ENCODE data around the gene LRRC15. TPM values are rescaled to one million over a fixed set of nuclear protein-coding genes. Genes with fewer than 3 reads are reported as not detected.

Gene LRRC15
- total and polyA plus RNA-seq, 2 experiments from 2014 or later = 0.05 to 0.14 TPM

- Histone ChIP-seq H3F3A (replicated peaks; ENCODE audit: low read depth) (peaks cover 17% of the 10 kb centered on the region; the same call in 1 of the 2 replicates), H3K4me2 (no peak overlapping the region), H3K36me3 (ENCODE audit: insufficient read depth) (no peaks in the 10 kb centered on the region; the same call in 1 of the 2 replicates), H3K9me2 (ENCODE audit: insufficient read depth) (0 out of 2 replicates have a peak, but pooled peaks cover 7% of the 10 kb centered on the region), H3K79me2 (replicated peaks; ENCODE audit: insufficient read depth) (no peaks in the 10 kb centered on the region), H4K20me1 (replicated peaks; ENCODE audit: insufficient read depth) (no peaks in the 10 kb centered on the region), H3K4me3 (no peak overlapping the region), H2AFZ (no peak overlapping the region), H3K27me3 (ENCODE audit: insufficient read depth) (peaks cover 16% of the 10 kb centered on the region), H3K4me1 (ENCODE audit: insufficient read depth) (no peaks in the 10 kb centered on the region; the same call in 1 of the 2 replicates), H3K27ac (ENCODE audit: low read depth) (no peak overlapping the region)
- Mint-ChIP-seq H3K4me1 (peaks cover 6% of the 10 kb centered on the region), H3K27me3 (ENCODE audit: insufficient read depth, low read depth, poor library complexity) (peaks cover 28% of the 10 kb centered on the region), H3K36me3 (ENCODE audit: low read depth) (peaks cover 35% of the 10 kb centered on the region), H3K9me3 (peaks cover 61% of the 10 kb centered on the region), H3K27ac (no peak overlapping the region), H3K4me3 (no peak overlapping the region)
- no peak for DNase-seq (ENCODE audit: low spot score)
- TF ChIP-seq CREB1 (CRISPR knock-in tag; IDR thresholded peaks at IDR 0.05; ENCODE audit: low read depth) = no peak
- TF ChIP-seq POLR2AphosphoS5 (IDR thresholded peaks at IDR 0.05; ENCODE audit: low read depth) = no peak
- TF ChIP-seq, protein P1, sequence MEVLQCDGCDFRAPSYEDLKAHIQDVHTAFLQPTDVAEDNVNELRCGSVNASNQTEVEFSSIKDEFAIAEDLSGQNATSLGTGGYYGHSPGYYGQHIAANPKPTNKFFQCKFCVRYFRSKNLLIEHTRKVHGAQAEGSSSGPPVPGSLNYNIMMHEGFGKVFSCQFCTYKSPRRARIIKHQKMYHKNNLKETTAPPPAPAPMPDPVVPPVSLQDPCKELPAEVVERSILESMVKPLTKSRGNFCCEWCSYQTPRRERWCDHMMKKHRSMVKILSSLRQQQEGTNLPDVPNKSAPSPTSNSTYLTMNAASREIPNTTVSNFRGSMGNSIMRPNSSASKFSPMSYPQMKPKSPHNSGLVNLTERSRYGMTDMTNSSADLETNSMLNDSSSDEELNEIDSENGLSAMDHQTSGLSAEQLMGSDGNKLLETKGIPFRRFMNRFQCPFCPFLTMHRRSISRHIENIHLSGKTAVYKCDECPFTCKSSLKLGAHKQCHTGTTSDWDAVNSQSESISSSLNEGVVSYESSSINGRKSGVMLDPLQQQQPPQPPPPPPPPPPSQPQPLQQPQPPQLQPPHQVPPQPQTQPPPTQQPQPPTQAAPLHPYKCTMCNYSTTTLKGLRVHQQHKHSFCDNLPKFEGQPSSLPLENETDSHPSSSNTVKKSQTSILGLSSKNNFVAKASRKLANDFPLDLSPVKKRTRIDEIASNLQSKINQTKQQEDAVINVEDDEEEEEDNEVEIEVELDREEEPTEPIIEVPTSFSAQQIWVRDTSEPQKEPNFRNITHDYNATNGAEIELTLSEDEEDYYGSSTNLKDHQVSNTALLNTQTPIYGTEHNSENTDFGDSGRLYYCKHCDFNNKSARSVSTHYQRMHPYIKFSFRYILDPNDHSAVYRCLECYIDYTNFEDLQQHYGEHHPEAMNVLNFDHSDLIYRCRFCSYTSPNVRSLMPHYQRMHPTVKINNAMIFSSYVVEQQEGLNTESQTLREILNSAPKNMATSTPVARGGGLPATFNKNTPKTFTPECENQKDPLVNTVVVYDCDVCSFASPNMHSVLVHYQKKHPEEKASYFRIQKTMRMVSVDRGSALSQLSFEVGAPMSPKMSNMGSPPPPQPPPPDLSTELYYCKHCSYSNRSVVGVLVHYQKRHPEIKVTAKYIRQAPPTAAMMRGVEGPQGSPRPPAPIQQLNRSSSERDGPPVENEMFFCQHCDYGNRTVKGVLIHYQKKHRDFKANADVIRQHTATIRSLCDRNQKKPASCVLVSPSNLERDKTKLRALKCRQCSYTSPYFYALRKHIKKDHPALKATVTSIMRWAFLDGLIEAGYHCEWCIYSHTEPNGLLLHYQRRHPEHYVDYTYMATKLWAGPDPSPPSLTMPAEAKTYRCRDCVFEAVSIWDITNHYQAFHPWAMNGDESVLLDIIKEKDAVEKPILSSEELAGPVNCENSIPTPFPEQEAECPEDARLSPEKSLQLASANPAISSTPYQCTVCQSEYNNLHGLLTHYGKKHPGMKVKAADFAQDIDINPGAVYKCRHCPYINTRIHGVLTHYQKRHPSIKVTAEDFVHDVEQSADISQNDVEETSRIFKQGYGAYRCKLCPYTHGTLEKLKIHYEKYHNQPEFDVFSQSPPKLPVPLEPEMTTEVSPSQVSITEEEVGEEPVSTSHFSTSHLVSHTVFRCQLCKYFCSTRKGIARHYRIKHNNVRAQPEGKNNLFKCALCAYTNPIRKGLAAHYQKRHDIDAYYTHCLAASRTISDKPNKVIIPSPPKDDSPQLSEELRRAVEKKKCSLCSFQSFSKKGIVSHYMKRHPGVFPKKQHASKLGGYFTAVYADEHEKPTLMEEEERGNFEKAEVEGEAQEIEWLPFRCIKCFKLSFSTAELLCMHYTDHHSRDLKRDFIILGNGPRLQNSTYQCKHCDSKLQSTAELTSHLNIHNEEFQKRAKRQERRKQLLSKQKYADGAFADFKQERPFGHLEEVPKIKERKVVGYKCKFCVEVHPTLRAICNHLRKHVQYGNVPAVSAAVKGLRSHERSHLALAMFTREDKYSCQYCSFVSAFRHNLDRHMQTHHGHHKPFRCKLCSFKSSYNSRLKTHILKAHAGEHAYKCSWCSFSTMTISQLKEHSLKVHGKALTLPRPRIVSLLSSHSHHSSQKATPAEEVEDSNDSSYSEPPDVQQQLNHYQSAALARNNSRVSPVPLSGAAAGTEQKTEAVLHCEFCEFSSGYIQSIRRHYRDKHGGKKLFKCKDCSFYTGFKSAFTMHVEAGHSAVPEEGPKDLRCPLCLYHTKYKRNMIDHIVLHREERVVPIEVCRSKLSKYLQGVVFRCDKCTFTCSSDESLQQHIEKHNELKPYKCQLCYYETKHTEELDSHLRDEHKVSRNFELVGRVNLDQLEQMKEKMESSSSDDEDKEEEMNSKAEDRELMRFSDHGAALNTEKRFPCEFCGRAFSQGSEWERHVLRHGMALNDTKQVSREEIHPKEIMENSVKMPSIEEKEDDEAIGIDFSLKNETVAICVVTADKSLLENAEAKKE (CRISPR knock-in tag; IDR thresholded peaks at IDR 0.05) = no peak
- no peak for TF ChIP-seq ETS1 (IDR thresholded peaks at IDR 0.05)
- TF ChIP-seq EZH2phosphoT487 (IDR thresholded peaks at IDR 0.05; ENCODE audit: unreplicated experiment) = no peak
- TF ChIP-seq JUNB (IDR thresholded peaks at IDR 0.05; ENCODE audit: unreplicated experiment) = no peak
- TF ChIP-seq ZNF114 (CRISPR knock-in tag; IDR thresholded peaks at IDR 0.05) = no peak
- no peak for TF ChIP-seq NANOG (IDR thresholded peaks at IDR 0.05; ENCODE audit: borderline replicate concordance)
- TF ChIP-seq REST (IDR thresholded peaks at IDR 0.05; ENCODE audit: unreplicated experiment) = no peak
- TF ChIP-seq, protein P2, sequence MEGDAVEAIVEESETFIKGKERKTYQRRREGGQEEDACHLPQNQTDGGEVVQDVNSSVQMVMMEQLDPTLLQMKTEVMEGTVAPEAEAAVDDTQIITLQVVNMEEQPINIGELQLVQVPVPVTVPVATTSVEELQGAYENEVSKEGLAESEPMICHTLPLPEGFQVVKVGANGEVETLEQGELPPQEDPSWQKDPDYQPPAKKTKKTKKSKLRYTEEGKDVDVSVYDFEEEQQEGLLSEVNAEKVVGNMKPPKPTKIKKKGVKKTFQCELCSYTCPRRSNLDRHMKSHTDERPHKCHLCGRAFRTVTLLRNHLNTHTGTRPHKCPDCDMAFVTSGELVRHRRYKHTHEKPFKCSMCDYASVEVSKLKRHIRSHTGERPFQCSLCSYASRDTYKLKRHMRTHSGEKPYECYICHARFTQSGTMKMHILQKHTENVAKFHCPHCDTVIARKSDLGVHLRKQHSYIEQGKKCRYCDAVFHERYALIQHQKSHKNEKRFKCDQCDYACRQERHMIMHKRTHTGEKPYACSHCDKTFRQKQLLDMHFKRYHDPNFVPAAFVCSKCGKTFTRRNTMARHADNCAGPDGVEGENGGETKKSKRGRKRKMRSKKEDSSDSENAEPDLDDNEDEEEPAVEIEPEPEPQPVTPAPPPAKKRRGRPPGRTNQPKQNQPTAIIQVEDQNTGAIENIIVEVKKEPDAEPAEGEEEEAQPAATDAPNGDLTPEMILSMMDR (conservative IDR thresholded peaks at IDR 0.05; ENCODE audit: low read depth in 2 of 2) = no peak
- no peak for TF ChIP-seq EZH2 (IDR thresholded peaks at IDR 0.05; ENCODE audit: low read depth, unreplicated experiment)
- TF ChIP-seq ZNF331 (CRISPR knock-in tag; IDR thresholded peaks at IDR 0.05; ENCODE audit: low read depth) = no peak
- ATAC-seq = no peak
Observed at GRCh38 chr3:194320744-194321243, 48.7 kb downstream of the LRRC15 start.
